Measurements from ENCODE around the gene MPND. TPM values are rescaled to one million over a fixed set of nuclear protein-coding genes. Genes with fewer than 3 reads are reported as not detected.

MPND gene
- total RNA-seq, 1 experiment from 2014 or later, result 24.3 TPM

DNA sequence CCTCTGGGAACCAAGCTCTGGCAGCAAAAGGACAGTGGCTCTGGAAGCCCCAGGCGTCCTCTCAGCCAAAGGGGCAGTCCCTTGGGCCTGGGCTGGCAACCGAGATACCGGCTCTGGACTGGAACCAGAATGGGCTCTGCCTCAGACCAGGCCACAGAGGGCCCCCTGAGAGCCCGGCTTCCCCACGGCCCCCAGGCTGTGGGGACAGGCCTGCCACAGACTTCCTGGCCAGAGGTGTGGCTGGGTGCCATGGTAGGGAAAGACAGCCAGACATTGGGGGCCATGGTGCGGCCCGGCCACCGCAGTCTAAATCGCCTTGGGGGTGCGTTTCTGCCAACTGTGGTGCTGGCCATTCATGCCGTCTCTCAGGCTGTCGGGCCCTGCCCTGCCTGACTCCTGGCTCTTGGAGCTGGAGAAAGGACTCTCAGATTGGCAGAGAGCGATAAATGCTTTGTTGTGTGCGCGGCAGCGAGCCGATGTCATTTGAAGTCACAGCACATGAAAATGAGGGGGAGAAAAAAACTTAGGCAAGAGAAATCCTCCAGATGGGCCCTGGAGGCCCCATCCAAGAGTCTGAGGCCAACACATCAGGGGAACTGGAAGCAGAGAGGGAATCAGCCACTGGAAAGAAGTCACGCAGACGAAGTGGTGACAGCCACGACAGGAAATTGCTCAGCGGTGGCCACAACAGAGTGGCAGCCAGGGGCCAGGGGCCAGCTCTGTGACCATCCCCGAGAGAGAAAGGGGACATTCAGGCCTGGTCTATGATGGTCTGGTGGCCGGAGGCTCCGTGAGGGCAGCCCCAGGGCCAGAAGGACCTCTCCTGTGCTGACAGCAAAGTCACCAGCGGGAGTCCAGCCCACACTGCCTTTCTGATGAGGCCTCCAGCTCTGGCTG lies 30.5 kb downstream of the MPND start:
- ChIA-PET CTCF (interaction anchor here (0.9 to 2.6 kb wide), 4 partner anchors 11 to 28 kb away, joined by 3 to 13 read pairs (median 10); partner anchors contain the start of gene CHAF1A), RAD21 (ENCODE audit: low non-redundant PET in 1 of 2, low total read pairs in 2 of 2, uncharacterized antibody in 2 of 2, unreplicated experiment in 2 of 2) (interaction anchor here in 1 of 2 experiments (0.9 kb wide), 1 partner anchor 26 kb away, joined by 3 read pairs; the partner anchor contains the start of gene SH3GL1), POLR2A (interaction anchor here (1.7 kb wide), 1 partner anchor 25 kb away, joined by 4 read pairs; no protein-coding TSS in a partner anchor)
- peaks cover 3% of the 10 kb centered on the region; the same call in 1 of the 2 replicates for H4K20me1 ChIP-seq (ENCODE audit: insufficient read depth)
- no peaks in the 10 kb centered on the region for H3K36me3 ChIP-seq (ENCODE audit: control insufficient read depth in 1 of 2, insufficient read depth in 2 of 2, low read length in 2 of 2)
- no peak overlapping the region for H2AFZ ChIP-seq (ENCODE audit: low read depth, low read length, poor library complexity, severe bottlenecking)
- intact Hi-C loops (cut with micrococcal nuclease), result loop anchor here (1.0 to 2.0 kb wide), 2 partner anchors 31 to 46 kb away; partner anchors contain the start of gene MPND
- H3K79me2 ChIP-seq (ENCODE audit: insufficient read depth, low read length), result peaks cover 93% of the 10 kb centered on the region
- peak overlapping the region; percentile 99 for H3K27ac ChIP-seq (ENCODE audit: low read depth, low read length)
- H3K4me2 ChIP-seq (ENCODE audit: low read length), result peak overlapping the region; percentile 97
- peak overlapping the region; percentile 77 for H3K9ac ChIP-seq (ENCODE audit: low read length)
- peak overlapping the region; percentile 30 to 58 for H3K4me3 ChIP-seq (replicated peaks in 1 of 2; ENCODE audit: low read depth in 1 of 2, low read length in 2 of 2)
- BruUV-seq (replicated peaks), result TSS peak; percentile 69
- H3K27me3 ChIP-seq (ENCODE audit: insufficient read depth, low read length), result no peaks in the 10 kb centered on the region
- H3K9me3 ChIP-seq (ENCODE audit: control insufficient read depth in 1 of 2, insufficient read depth in 1 of 2, low read depth in 1 of 2, low read length in 2 of 2), result no peaks in the 10 kb centered on the region
- no peak for DNase-seq (ENCODE audit: low read depth, low spot score)
- H3K4me1 ChIP-seq (ENCODE audit: control insufficient read depth in 1 of 2, insufficient read depth in 2 of 2, low read length in 2 of 2), result peaks cover 51 to 75% of the 10 kb centered on the region in 2 experiments
- no peaks in the 10 kb centered on the region for H3K9me2 ChIP-seq (ENCODE audit: insufficient read depth)
- ATAC-seq, result no peak
- TF ChIP-seq FOSL1 (IDR thresholded peaks at IDR 0.05; ENCODE audit: low read depth), result no peak
- TF ChIP-seq ZFX (IDR thresholded peaks at IDR 0.05), result no peak
- TF ChIP-seq ZNF274 (IDR thresholded peaks at IDR 0.05; ENCODE audit: low read depth, low read length), result no peak
- TF ChIP-seq CEBPB (IDR thresholded peaks at IDR 0.05; ENCODE audit: low read depth), result no peak
- no peak for TF ChIP-seq EGR1 (IDR thresholded peaks at IDR 0.05; ENCODE audit: low read depth)
- TF ChIP-seq JUND (IDR thresholded peaks at IDR 0.05), result no peak
- TF ChIP-seq EZH2phosphoT487 (IDR thresholded peaks at IDR 0.05; ENCODE audit: borderline replicate concordance), result no peak
- no peak for TF ChIP-seq SRF (IDR thresholded peaks at IDR 0.05; ENCODE audit: low read depth)
- TF ChIP-seq SP1 (IDR thresholded peaks at IDR 0.05; ENCODE audit: low read depth), result no peak
- no peak for TF ChIP-seq EZH2 (IDR thresholded peaks at IDR 0.05)
- TF ChIP-seq, protein P1, sequence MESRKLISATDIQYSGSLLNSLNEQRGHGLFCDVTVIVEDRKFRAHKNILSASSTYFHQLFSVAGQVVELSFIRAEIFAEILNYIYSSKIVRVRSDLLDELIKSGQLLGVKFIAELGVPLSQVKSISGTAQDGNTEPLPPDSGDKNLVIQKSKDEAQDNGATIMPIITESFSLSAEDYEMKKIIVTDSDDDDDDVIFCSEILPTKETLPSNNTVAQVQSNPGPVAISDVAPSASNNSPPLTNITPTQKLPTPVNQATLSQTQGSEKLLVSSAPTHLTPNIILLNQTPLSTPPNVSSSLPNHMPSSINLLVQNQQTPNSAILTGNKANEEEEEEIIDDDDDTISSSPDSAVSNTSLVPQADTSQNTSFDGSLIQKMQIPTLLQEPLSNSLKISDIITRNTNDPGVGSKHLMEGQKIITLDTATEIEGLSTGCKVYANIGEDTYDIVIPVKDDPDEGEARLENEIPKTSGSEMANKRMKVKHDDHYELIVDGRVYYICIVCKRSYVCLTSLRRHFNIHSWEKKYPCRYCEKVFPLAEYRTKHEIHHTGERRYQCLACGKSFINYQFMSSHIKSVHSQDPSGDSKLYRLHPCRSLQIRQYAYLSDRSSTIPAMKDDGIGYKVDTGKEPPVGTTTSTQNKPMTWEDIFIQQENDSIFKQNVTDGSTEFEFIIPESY (IDR thresholded peaks at IDR 0.05; ENCODE audit: extremely low read depth, insufficient replicate concordance, low read length), result no peak
- TF ChIP-seq, protein P2, sequence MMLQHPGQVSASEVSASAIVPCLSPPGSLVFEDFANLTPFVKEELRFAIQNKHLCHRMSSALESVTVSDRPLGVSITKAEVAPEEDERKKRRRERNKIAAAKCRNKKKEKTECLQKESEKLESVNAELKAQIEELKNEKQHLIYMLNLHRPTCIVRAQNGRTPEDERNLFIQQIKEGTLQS (IDR thresholded peaks at IDR 0.05), result no peak
- no peak for TF ChIP-seq POLR2A (IDR thresholded peaks at IDR 0.05; ENCODE audit: borderline replicate concordance, extremely low read depth, insufficient read depth, insufficient read length)
- no peak for TF ChIP-seq TCF7L2 (IDR thresholded peaks at IDR 0.05; ENCODE audit: borderline replicate concordance, extremely low read depth, insufficient read depth, insufficient read length)
- no peak for TF ChIP-seq ELF1 (IDR thresholded peaks at IDR 0.05; ENCODE audit: borderline replicate concordance, low read depth)
- TF ChIP-seq, protein P3, sequence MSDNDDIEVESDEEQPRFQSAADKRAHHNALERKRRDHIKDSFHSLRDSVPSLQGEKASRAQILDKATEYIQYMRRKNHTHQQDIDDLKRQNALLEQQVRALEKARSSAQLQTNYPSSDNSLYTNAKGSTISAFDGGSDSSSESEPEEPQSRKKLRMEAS (IDR thresholded peaks at IDR 0.05), result no peak
- TF ChIP-seq, protein P4, sequence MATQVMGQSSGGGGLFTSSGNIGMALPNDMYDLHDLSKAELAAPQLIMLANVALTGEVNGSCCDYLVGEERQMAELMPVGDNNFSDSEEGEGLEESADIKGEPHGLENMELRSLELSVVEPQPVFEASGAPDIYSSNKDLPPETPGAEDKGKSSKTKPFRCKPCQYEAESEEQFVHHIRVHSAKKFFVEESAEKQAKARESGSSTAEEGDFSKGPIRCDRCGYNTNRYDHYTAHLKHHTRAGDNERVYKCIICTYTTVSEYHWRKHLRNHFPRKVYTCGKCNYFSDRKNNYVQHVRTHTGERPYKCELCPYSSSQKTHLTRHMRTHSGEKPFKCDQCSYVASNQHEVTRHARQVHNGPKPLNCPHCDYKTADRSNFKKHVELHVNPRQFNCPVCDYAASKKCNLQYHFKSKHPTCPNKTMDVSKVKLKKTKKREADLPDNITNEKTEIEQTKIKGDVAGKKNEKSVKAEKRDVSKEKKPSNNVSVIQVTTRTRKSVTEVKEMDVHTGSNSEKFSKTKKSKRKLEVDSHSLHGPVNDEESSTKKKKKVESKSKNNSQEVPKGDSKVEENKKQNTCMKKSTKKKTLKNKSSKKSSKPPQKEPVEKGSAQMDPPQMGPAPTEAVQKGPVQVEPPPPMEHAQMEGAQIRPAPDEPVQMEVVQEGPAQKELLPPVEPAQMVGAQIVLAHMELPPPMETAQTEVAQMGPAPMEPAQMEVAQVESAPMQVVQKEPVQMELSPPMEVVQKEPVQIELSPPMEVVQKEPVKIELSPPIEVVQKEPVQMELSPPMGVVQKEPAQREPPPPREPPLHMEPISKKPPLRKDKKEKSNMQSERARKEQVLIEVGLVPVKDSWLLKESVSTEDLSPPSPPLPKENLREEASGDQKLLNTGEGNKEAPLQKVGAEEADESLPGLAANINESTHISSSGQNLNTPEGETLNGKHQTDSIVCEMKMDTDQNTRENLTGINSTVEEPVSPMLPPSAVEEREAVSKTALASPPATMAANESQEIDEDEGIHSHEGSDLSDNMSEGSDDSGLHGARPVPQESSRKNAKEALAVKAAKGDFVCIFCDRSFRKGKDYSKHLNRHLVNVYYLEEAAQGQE (IDR thresholded peaks at IDR 0.05; ENCODE audit: low read depth), result no peak
- TF ChIP-seq, protein P5, sequence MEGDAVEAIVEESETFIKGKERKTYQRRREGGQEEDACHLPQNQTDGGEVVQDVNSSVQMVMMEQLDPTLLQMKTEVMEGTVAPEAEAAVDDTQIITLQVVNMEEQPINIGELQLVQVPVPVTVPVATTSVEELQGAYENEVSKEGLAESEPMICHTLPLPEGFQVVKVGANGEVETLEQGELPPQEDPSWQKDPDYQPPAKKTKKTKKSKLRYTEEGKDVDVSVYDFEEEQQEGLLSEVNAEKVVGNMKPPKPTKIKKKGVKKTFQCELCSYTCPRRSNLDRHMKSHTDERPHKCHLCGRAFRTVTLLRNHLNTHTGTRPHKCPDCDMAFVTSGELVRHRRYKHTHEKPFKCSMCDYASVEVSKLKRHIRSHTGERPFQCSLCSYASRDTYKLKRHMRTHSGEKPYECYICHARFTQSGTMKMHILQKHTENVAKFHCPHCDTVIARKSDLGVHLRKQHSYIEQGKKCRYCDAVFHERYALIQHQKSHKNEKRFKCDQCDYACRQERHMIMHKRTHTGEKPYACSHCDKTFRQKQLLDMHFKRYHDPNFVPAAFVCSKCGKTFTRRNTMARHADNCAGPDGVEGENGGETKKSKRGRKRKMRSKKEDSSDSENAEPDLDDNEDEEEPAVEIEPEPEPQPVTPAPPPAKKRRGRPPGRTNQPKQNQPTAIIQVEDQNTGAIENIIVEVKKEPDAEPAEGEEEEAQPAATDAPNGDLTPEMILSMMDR (IDR thresholded peaks at IDR 0.05 in 2 of 3, conservative IDR thresholded peaks at IDR 0.05 in 1 of 3; ENCODE audit: borderline replicate concordance in 1 of 3, insufficient read depth in 1 of 3, low read depth in 2 of 3, low read length in 2 of 3), result no peak
